A549 (cell line): ENCODE results near the gene MCM8.

Experiments
- BHLHE40 ChIP-seq: IDR thresholded peaks from 2 replicates; pipeline ENCODE4 v1.6.1; 2012; ENCODE audit warnings: low read depth, low read length, inconsistent platforms
- CHD2 ChIP-seq: fragments of 150-350 bp; IDR thresholded peaks from 2 replicates; pipeline ENCODE4 v1.6.1; 2014; ENCODE audit warnings: low read length; ENCODE audit not compliant: partially characterized antibody
- CTCF ChIP-seq: fragments of >200 bp; sonication (Bioruptor Twin); formaldehyde crosslinking; IDR thresholded peaks from 3 replicates; pipeline ENCODE4 v1.5.1; 2016
- HMGXB4 ChIP-seq: fragments of 250-450 bp; sonication (Bioruptor Pico); IDR thresholded peaks from 2 replicates; pipeline ENCODE4 v1.5.0; 2021; ENCODE audit warnings: mild to moderate bottlenecking, moderate library complexity, borderline replicate concordance
- MAZ ChIP-seq: fragments of 150-350 bp; IDR thresholded peaks from 2 replicates; pipeline ENCODE4 v1.6.1; 2014; ENCODE audit warnings: antibody characterized with exemption, low read depth, low read length, borderline replicate concordance
- MYC ChIP-seq: IDR thresholded peaks from 2 replicates; pipeline ENCODE4 v1.6.1; 2012; ENCODE audit warnings: mild to moderate bottlenecking, inconsistent platforms, low read length, improper control_type of control experiment, borderline replicate concordance
- POLR2A ChIP-seq: IDR thresholded peaks from 2 replicates; pipeline ENCODE4 v1.6.1; 2012; ENCODE audit warnings: mild to moderate bottlenecking, low read length
- RAD21 ChIP-seq, 2 experiments: fragments of >200 bp in 1 of 2; sonication (Bioruptor Twin) in 1 of 2; formaldehyde crosslinking in 1 of 2; IDR thresholded peaks in 1 of 2; conservative IDR thresholded peaks in 1 of 2; 2 replicates in 1 of 2; 3 replicates in 1 of 2; pipeline ENCODE4 v1.6.1; 2012 to 2018; ENCODE audit warnings: inconsistent platforms in 1 of 2
- RNF2 ChIP-seq: fragments of 200-600 bp; sonication (generic); IDR thresholded peaks from 2 replicates; pipeline ENCODE4 v1.6.1; 2016; ENCODE audit warnings: low read depth, mild to moderate bottlenecking, antibody characterized with exemption, moderate library complexity, borderline replicate concordance
- SMC3 ChIP-seq: fragments of >200 bp; sonication (Bioruptor Twin); formaldehyde crosslinking; IDR thresholded peaks from 3 replicates; pipeline ENCODE4 v1.6.1; 2018; ENCODE audit warnings: inconsistent platforms
- ZNF302 ChIP-seq: fragments of 250-450 bp; sonication (Bioruptor Pico); IDR thresholded peaks from 2 replicates; pipeline ENCODE4 v1.9.0; 2021; ENCODE audit warnings: inconsistent platforms, mild to moderate bottlenecking, moderate library complexity

GRCh38 chr20:5973172-5973571 lies 22.7 kb downstream of the MCM8 start:
- TF ChIP-seq CTCF, result no peak
- no peak for TF ChIP-seq POLR2A
- no peak for TF ChIP-seq MYC
- no peak for TF ChIP-seq ZNF302 (CRISPR knock-in tag)
- no peak; a peak in 2 of 5 replicates for TF ChIP-seq RAD21 (conservative IDR thresholded peaks at IDR 0.05 in 1 of 2, IDR thresholded peaks at IDR 0.05 in 1 of 2)
- no peak for TF ChIP-seq MAZ
- TF ChIP-seq BHLHE40, result no peak
- peak; percentile 43; the same call in 2 of the 3 replicates for TF ChIP-seq SMC3
- TF ChIP-seq HMGXB4 (CRISPR knock-in tag), result no peak
- TF ChIP-seq RNF2, result no peak
- no peak for TF ChIP-seq CHD2
